HG03175 (cell line): ENCODE data around the gene LINC00632.

ENCODE experiments used
- ATAC-seq: cut with Tn5 transposase; IDR thresholded peaks from one replicate; pipeline ENCODE4 v1.9.1; 2021; ENCODE audit warnings: mild to moderate bottlenecking, moderate library complexity; ENCODE audit not compliant: unreplicated experiment

LINC00632 gene

DNA sequence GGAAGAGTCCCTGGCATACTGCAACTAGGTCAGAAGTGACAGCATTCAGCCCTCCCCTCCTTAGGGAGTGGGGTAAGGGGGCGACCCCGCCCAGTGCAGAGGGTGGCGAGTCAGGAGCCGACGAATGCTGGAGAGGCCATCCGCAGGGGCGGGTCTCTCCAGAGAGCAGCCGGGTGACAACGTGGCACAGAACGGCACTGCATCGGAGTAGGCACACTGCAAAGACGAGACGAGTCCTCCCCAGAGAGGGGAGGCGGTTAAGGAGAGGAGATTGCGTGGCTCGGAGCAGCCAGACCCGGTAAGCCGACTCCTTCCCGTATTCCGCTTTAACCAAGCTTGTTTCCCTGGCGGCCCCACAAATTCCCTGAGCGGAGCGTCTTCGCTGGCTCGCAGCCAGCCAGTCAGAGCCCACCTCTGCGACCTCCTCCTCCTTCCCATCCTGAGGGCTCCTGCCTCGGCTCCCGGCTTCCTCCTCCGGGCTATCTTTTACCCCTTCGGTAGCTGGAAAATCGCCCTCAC lies 54.9 kb downstream of the LINC00632 start:
- ATAC-seq: no peak

DNA sequence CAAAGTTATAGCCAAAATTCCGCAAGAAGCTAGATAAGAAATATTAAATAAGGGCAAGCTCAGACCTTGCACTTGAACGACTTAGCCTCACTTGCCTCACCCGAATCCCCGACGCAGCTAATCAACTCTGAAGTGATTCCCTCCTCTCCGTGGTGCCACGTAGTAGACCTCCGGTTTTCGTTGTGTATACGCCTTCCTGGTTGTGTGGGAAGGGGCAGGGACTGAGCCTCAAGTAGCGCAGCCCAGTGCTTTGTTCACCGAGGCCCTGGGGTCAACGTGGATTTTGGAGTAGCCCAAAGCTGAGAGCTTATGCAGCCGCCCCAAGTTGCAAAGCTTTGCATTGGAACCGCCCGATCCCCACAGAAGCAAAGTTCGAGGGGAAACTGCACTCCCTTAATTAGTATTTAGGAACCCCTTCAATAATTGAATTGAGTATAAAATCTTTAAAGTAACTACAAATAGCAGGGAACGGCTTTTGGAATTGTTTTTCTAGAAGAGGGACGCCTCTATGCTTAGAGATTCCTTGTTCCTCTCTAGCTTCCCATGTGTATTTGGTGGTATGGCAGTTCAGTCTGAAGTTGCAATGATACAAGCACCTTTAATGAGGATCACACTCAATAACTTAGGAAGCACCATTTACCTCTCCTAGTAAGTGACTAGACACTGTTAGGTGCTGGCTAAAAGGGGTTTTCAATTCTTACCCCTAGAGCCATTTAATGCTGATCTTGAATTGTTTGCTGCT lies 55.7 kb downstream of the LINC00632 start:
- no peak for ATAC-seq

DNA sequence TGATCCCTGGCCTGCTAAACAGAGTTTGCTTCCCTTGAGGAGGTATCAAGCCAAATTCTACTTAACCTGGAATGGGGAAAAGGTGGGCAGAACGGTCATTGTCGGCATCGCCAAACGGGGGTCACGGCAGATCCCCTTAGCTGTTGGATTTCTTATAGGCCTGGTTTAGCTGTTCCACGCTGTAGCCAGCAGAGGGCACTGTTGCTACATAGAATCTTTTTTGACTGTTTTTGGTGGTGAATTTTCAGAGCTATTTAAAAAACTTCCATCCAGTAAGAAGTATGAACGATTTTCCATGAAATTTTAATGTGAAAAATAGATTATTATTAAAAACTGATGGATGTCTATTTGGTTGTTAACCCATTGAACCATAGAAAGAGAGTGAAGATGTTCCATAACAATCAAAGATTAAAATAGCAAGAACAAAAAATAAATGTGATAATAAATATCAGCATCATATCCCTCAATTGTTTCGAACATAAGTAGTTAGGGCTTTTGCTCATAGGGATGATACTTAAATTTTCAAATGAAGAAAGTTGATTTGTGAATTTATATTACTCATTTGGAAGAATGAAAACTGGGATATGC lies 56.6 kb downstream of the LINC00632 start:
- no peak for ATAC-seq

DNA sequence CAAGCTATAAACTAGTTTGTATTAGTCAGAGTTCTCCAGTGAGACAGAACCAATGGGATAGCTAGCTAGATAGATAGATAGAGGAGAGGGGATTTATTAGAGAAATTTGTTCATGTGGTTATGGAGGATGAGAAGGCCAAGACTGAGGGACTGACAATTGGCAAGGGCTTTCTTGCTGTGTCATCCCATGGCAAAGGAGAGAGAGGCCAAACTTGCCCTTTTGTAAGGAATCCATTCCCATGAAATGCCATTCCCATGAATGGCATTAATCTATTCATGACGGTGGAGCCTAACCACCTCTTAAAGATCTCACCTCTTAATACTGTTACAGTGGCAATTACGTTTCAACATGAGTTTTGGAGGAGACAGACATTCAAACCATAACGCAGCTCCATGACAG lies 58.1 kb downstream of the LINC00632 start:
- ATAC-seq: no peak

DNA sequence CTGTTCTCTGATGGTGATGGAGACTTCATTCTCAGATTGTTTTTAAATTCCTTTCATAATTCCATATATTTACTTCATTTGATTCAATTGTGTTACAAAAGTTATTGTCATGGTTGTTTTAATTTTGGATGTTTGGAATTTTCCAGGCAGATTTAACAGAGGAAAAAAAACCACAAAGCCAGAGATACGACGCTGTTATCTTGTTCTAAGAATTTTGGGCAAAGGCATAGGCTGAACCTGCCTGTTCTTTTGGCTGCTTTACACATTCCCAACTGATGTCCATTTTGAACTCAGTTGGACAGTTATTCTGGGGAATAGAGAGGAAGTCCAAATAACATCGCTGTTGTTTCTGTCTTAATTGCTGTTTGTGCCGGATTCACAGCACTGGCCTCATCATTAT lies 65.7 kb downstream of the LINC00632 start:
- ATAC-seq: no peak

DNA sequence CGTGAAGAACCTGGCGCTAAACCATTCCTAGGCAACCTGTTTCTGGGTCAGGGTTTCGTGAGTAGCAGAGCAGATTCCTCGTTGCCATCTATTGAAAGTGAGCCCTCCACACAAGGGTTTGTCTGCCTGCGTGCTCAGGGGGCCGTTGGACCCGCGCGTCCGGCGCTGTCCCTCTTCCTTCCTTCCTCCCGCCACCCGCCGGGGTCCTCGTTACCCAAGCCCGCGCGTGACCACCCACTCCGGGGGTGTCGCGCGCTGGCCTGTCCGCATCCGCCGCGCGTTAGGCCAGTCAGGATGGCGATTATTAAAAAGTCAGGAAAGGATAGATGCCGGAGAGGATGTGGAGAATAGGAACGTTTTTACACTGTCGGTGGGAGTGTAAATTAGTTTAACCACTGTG lies 66.8 kb downstream of the LINC00632 start:
- ATAC-seq: no peak

DNA sequence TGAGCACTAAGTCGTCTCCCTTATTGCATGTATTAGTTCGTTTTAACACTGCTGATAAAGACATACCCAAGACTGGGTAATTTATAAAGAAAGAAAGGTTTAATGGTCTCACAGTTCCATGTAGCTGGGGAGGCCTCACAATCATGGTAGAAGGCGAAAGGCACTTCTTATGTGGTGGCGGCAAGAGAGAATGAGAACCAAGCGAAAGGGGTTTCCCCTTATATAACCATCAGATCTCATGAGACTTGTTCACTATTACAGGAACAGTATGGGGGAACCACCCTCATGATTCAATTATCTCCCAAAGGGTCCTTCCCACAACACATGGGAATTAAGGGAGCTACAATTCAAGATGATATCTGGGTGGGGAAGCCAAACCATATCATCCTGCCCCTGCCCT lies 85.1 kb downstream of the LINC00632 start:
- ATAC-seq: no peak

DNA sequence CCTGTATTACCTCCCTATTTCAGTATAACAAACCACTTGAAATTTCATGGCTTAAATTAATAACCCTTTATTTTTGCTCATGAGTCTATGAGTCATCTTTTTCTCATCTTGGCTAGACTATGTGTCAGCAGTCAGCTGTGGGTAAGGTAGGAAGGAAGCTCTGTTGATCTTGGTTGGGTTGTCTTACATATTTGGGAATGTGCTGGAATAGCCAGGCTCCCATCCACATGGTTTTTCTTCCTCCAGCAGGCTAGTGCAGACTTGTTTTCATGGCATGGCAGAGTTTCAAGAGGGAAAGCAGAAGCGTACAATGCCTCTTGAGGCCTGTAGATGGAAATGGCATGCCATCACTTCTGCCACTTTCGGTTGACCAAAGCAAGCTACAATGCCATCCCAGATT lies 89.7 kb downstream of the LINC00632 start:
- no peak for ATAC-seq

DNA sequence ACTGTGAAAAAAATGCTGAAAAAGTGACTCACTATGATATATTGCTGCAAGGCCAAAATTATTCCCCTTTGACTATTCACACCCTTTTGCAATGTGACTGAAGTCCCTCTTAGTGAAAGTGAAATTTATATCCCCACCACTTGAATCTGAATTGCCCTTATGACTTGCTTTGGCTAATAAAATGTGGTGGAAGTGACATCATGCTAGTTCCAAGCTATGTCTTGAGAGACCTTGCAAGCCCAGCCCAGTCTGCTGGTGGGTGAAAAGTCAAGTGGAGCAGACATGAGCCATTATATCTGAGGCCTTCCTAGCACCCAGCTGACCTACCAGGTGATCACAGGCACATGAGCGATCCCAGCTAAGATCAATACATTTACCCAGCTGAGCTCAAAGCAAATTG lies 94.7 kb downstream of the LINC00632 start:
- no peak for ATAC-seq

DNA sequence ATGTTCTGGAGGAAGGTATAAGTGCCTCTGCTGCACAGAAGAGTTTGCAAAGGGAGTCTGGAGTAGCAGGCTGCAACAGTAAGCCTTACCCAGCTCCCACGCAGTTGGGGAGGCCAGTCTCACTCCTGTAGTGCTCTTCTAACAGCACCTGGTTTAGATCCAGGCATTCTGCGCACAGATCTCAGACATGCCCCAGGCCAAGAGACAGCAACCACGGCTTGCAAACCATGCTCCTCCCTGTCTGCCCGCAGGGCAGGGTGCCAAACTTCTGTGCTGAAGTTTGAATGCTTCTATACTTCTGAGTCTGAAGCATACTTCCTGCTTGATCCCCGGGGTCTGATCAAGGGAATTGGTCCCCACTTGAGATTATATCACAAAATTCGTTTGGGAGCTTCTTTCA lies 106.3 kb downstream of the LINC00632 start:
- no peak for ATAC-seq

DNA sequence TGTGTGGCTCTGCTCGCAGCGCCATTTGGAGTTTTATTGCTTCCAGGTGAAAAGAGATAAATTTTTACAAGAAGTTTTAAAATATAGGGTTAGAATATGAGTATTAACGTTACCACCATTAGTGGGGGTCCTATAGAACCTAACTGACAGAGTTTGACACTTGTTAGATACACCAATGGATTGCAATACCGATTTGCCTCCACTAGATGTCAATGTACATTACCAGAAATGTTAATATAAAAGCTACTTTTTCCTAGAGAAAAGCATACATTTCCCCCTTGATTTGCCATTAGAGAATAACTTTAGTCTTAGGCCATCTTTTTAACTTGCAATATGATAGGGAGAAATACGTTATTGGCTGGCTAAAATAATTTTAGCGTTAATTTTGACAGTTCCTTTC lies 108.4 kb downstream of the LINC00632 start:
- ATAC-seq: no peak

DNA sequence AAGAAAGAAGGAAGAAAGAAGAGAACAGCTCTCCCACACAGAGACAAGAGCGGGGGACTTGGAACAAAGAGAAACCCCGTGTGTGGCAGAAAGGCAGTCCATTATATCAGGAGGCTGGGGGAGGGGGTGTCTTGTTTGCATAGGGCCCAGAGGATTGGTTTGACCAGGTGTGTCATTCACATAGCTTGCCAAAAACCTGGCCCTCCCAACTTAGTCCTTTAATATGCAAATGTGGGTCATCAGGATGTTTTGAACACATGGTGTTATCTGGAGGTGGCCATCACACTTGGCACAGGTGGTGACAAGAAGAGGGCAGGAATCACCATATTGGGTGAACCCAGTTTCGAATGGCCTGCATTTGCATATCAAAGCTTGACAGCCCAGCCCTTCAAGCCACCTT lies 111.7 kb downstream of the LINC00632 start:
- no peak for ATAC-seq

DNA sequence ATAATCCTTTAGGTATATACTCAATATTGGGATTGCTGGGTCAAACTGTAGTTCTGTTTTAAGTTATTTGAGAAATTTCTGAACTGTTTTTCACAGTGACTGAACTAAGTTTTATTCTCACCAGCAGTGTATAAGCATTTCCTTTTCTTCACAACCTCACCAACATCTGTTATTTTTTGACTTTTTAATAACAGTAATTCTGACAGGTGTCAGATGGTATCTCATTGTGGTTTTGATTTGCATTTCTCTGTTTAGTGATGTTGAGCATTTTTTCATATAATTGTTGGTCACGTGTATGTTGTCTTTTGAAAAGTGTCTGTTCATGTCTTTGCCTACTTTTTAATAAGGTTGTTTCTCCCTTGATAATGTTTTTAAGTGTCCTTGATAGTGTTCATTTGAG lies 112.6 kb downstream of the LINC00632 start:
- ATAC-seq: no peak

DNA sequence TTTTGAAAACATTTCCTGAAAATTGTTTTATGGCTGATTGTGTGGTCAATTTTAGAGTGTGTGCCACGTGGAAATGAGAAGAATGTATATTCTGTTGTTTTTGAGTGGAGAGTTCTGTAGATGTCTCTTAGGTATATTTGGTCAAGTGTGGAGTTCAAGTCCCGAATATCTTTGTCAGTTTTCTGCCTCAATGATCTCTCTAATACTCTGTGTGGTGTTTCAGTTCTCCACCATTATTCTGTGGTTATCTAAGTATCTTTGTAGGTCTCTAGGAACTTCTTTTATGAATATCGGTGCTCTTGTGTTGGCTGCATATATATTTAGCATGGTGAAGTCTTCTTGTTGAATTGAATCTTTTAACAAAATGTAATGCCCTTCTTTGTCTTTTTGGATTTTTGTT lies 113.3 kb downstream of the LINC00632 start:
- no peak for ATAC-seq

DNA sequence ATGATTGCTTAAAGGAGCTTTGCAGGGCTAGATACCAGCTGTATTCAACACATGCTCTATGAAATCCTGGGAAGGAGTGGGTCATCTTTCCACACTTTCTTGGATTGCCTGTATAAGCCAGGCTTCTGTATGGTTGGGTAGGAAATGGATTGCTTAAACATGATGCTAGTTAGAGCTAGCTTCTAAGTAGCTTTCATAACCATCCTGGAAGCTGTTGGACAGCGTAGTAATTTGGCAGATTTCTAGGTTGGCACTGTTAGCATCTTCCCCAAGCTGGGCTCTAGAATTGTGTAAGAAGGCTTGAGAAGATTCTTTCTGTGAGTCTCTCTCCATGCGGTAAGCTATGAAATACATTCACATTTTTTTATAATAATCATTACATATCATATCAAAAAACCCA lies 127.3 kb downstream of the LINC00632 start:
- no peak for ATAC-seq
